Vagina (tissue), 2 donors: ENCODE data around the gene NRXN2.

Experiments
- POLR2A ChIP-seq, 2 donors: fragments of 450-650 bp; IDR thresholded peaks; one replicate each; pipeline ENCODE4 v1.6.1; 2017; ENCODE audit warnings: antibody characterized with exemption in 2 of 2, mild to moderate bottlenecking in 2 of 2, moderate library complexity in 2 of 2
- TF ChIP-seq, protein P1 (sequence below), 3 experiments: fragments of 450-650 bp in 2 of 3; fragments of 200-600 bp in 1 of 3; sonication (generic) in 1 of 3; IDR thresholded peaks; one replicate each; pipeline ENCODE4 v1.5.1; 2017 to 2019; ENCODE audit warnings: antibody characterized with exemption in 3 of 3, mild to moderate bottlenecking in 2 of 3, moderate library complexity in 2 of 3

- TF ChIP-seq POLR2A (IDR thresholded peaks at IDR 0.05), result no peak
- TF ChIP-seq, protein P1, sequence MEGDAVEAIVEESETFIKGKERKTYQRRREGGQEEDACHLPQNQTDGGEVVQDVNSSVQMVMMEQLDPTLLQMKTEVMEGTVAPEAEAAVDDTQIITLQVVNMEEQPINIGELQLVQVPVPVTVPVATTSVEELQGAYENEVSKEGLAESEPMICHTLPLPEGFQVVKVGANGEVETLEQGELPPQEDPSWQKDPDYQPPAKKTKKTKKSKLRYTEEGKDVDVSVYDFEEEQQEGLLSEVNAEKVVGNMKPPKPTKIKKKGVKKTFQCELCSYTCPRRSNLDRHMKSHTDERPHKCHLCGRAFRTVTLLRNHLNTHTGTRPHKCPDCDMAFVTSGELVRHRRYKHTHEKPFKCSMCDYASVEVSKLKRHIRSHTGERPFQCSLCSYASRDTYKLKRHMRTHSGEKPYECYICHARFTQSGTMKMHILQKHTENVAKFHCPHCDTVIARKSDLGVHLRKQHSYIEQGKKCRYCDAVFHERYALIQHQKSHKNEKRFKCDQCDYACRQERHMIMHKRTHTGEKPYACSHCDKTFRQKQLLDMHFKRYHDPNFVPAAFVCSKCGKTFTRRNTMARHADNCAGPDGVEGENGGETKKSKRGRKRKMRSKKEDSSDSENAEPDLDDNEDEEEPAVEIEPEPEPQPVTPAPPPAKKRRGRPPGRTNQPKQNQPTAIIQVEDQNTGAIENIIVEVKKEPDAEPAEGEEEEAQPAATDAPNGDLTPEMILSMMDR (IDR thresholded peaks at IDR 0.05), result no peak
Measured at GRCh38 chr11:64736654-64737053, 13.7 kb upstream of the NRXN2 start.
